ENCODE measurements around the gene GMDS.

DNA sequence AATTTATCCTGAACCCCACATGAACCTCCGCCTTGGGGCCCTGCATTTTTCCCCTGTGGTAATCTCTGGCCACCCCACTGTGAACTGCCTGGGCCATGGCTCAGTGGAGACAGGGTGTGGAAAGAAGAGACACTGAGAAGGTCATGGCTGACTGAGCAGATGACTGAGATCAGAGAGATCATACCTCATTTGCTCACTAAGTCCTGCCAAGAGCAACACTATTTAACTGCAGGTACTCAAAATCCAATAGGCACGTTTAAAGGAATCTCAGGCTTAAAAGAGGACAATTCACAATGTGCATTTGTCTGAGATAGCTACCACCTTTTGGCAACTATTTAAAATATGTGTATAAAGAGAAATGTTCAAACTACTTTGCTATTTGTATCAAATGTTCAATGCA is 305.0 kb downstream of the GMDS start:
- TF ChIP-seq CTCF (IDR thresholded peaks at IDR 0.05): no peak
- TF ChIP-seq POLR2A (IDR thresholded peaks at IDR 0.05): no peak

Measured in Peyer's patch (tissue), 4 donors.